CD4-positive, alpha-beta T cell treated with Interleukin-4 for 4 hours (primary cell): ENCODE measurements around the gene THSD1.

Experiments
- DNase-seq: peaks from one replicate; pipeline ENCODE4 v3.0.0-alpha.2; 2020

The THSD1 gene, protein sequence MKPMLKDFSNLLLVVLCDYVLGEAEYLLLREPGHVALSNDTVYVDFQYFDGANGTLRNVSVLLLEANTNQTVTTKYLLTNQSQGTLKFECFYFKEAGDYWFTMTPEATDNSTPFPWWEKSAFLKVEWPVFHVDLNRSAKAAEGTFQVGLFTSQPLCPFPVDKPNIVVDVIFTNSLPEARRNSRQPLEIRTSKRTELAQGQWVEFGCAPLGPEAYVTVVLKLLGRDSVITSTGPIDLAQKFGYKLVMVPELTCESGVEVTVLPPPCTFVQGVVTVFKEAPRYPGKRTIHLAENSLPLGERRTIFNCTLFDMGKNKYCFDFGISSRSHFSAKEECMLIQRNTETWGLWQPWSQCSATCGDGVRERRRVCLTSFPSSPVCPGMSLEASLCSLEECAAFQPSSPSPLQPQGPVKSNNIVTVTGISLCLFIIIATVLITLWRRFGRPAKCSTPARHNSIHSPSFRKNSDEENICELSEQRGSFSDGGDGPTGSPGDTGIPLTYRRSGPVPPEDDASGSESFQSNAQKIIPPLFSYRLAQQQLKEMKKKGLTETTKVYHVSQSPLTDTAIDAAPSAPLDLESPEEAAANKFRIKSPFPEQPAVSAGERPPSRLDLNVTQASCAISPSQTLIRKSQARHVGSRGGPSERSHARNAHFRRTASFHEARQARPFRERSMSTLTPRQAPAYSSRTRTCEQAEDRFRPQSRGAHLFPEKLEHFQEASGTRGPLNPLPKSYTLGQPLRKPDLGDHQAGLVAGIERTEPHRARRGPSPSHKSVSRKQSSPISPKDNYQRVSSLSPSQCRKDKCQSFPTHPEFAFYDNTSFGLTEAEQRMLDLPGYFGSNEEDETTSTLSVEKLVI

DNA sequence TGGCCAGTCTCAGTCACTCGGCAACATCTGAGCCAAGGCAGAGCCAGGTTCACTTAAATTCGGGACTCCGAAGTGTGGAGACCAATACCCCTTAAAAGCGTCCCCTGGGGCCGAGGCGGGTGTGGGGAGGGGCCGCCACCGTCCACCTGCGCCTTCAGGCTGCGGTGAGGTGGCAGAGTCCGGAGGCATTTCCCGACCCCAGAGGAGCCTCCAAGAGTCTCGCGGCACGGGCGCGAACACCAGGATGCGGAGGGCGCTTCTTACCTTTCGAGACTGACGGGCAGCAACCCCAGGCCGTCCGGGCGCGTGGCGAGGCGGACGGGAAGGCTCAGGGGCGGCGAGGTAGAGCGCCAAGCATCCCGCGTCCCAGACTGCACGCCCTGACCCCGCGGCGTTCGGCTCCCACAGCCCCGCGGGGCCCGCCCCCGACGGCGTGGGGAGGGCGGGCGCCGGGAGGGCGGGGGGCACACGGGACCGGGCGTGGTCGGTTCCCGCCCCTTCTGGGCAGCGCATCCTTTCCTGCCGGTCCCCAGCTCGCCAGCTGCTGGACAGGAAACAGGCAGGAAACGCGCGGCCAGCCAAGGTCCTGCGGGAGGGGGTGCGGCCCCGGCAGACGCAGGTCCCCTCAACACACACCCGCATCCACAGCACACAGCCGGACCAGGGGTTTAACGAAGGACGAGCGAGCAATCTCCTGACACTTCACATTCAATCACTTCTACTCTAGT, at the start of gene THSD1:
THSD1 (minus strand) TSS at position 406 of the 728 bp plus-strand sequence. CDS start 3,572 bp downstream, outside the sequence.
- no peak for DNase-seq

DNA sequence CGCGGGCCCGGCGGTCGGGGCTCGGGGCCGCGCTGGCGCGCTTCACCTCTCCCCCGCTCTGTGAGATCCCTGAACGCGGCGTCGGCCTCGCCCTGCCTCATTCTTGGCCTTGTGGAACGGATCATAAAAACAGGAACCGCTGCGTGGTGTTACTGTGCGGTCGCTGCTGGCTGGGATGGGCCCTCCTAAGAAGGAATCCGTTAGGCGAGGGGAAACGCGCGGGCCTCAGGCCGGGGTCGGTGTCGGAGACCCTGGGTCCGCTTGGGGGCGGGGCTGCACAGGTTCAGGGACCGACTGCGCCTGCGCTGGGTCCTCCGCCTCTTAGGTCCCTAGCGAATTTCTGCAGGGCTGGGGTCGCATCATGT, 49.7 kb upstream of the THSD1 start:
- peak; percentile 70 for DNase-seq

DNA sequence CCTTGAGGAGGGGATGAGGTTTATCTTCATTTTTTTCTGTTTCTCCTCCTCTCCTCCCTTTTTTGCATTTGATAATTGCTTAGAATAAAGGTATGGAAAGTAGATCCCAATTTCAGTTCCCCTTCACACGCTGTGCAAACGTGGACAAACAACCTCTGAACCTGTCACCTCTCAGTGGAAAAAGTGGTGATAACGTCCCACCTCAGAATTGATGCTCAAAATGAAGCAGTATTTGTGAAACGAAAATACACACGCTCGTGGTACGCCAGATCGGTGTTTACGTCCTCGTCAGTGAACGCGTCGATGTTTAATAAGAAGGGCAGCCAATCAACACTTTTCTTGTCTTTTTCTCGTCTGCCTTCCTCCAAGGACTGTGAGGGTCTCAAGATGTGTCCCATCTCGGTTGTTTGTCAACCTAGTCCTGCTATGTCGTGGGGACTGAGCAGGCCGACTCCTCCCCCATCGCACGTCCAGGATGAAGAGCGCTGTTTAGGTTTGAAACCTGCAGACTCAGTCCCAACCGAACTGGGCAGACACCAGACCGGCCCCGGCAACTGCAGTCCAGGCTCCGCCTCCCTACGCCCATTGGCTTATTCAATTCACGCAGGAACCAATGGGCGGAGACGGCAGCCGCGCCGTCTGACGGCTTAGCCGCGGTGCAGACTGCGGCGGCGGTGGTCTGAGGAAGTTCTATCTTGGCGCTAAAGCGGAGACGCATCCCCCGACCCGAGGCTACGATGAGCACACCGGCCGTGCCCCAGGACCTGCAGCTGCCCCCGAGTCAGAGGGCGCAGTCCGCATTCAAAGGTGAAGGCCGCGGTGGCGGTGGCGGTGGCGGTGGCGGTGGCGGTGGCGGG, 49.1 kb upstream of the THSD1 start, which contains the start of gene CKAP2:
CKAP2 (plus strand) TSS at position 659 of the 857 bp plus-strand sequence; CDS start at position 738, 79 bp downstream.
- DNase-seq: peak; percentile 93

DNA sequence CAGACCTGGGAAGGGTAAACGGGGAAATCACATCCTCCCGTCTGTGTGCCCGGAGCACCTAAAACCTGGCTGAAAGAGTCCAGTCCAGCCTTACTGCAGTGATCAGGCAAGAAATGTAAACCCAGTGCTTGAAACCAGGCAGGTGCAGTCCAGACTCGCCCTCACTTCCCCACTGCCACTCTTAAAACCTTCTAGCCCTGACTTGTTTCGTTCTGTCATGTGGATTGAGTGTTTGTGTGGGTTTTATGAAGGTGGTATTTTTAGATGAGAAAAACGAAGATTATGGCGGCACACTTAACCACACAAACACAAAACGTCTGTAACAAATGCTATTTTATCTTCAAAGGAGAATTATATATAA, 48.5 kb upstream of the THSD1 start:
- peak; percentile 17 for DNase-seq

DNA sequence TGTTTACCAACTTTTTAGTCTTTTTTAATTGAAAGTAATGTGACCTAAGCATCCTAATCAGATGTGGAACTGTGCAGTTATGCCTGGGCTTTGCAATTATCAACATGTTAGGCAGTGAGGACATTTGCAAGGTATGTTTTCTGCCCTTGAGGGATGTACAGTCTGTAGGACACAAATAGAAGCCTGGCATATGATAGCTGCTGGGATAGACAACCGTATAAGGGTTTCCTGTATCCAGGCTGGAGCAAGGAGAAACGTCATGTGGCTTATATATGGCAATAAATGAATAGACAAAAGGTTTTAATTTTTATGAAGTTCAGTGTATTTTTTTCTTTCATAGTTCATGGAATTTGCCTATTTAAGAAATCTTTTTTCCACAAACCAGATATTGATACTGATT, 46.5 kb upstream of the THSD1 start:
- DNase-seq: no peak

DNA sequence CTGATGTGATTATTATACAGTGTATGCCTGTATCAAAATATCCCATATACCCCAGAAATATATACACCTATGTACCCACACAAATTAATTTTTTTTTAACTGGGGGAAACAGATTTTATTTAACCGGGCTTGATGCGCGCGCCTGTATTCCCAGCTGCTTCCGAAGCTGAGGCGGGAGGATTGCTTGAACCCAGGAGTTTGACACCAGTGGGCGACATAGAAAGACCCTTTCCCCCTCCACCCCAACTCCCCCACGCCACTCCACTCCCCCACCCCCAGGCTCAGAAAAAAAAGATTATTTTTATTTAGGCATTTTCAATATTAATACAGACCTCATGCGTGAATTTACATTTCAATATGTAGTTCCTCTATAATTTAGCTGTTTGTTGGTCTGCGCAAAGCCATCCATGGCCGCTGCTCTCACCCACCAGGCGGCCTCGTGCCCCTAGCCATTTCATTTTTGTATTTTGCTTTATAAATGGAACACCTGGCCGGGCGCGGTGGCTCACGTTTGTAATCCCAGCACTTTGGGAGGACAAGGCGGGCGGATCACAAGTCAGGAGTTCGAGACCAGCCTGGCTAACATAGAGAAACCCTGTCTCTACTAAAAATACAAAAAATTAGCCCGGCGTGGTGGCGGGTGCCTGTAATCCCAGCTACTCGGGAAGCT, 45.3 kb upstream of the THSD1 start:
- DNase-seq: no peak

DNA sequence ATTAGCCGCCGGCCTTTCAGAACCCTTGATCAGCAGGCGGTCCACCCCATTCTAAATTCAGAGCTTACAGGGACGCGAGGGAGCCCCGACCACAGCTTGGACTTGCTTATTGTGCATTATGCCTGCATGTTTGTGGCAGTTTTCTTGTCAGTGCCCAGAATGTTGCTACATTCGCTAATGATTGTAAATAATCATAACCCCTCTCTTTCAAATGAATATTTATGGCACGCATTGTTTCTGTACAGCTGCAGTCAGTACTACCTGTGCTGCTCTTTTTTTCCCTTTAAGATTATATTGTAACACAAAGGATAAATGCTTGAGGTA, 44.8 kb upstream of the THSD1 start:
- no peak for DNase-seq

DNA sequence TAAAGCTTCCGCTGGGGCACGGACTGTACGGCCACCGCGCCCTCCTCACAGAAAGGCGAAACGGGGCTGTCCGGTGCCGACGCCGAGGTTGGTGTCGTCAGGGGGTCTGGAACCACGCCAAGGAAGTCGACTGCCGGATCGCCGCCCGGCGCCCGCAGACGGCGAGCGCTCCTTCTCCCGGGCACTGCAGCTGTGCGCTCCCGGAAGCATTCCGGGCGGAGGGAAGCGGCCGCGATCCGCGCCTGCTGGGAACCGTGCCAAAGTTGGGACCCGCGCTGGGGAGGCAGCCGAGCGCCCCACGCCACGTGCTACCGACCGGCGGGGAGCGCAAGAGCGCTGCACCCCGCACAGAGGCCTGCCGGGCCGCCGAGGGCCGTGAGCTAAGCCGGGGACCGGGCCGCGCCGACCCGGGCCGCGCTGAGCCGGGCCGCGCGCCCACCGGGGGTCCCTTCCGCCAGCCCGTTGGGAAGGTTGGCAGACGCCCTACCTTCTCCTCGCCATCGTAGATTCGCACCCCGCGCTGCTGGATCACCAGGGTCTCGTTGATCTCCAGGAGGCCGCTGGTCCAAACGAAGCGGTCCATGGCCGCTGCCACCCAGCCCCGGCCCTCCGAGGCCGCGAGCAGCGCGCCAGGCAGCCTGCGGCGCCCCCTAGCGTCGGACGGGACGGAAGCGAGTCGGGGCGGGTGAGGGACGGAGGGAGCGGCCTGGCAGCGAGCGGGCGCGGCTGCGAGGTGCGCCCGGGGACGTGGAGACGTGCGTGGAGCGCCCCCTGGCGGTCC, 44.2 kb upstream of the THSD1 start, which contains the start of gene VPS36:
VPS36 (minus strand) TSS at position 623 of the 781 bp plus-strand sequence; CDS start at position 583, 40 bp downstream.
- peak; percentile 94 for DNase-seq

DNA sequence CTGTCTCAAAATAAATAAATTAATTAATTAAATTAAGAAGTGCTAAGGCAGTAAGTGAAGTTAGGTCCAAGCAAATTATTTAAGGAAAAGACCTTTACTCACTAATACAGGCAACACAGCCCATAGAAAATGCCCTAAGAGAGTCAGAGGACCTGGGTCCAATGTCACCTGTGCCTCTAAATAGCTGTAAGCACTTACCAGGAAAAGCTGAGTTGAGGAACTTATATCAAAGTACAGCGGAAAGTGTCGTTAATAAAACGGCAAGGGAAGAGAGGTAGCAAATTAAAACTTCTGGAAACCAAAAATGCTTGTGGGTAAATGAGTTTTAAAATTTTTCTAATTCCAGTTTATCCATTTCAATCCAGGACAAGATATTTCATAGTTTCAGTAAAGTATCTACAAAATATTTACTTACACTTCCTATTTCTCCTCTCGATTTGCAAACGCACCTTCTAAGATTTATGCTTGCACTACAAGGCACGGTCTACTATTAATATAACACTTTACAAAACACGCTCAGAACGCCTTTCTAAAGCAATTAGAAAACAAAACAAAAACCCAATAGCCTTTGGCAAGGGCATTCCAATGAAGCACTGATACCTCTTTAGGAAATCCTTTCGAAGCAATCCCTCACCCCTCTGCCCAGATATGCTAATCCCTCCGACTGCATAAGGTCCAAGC, 43.5 kb upstream of the THSD1 start:
- no peak for DNase-seq

DNA sequence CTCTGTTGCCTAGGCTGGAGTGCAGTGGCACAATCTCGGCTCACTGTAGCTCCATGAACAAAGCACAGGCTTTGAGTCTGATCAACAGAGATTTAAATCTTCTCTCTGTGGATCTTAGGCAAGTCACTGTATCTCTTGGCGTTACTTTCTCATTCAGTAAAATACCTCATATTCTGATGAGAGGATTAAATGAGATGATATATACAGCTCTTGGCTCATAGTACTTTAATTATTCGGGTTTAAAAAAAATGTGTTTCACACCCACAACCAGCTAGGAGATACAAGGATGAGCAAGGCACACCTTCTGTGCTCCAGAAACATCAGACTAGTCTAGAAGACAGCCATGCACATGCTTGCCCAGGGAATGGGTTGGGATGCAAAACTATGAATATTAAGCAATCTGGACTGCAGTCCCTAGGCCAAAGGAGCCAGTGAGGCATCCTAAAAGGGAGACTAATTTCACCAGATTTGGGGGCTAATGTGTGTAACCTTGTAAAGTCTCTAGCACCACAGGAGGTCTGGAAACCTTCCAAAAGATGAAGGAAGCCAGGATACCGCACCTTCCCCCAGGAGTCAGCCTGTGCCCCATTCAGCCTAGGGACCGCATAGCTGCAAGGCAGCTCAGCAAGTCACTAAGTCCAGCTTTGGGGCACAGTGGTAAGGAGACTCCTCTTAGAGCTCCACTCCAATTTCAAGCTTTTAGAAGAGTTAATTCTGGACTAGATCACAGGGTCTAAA, 42.0 kb upstream of the THSD1 start:
- DNase-seq: no peak

DNA sequence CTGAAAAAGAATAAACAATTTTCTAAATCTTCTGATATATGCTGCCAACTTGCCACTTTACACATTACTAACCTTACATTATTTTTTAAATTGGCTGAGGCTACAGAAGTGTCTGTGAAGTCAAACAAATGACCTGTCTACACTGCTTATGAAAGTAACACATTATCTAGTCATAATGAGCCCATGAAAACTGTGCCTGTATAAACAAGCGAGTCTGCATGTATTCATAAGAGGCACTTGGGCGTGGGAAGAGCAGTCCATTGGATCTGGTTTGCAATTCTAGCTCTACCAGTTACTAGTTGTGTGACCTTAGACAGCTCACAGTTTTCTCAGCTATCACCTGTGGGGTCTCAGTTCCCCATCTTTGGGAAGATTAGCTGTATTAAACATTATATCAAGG, 41.4 kb upstream of the THSD1 start:
- DNase-seq: no peak

DNA sequence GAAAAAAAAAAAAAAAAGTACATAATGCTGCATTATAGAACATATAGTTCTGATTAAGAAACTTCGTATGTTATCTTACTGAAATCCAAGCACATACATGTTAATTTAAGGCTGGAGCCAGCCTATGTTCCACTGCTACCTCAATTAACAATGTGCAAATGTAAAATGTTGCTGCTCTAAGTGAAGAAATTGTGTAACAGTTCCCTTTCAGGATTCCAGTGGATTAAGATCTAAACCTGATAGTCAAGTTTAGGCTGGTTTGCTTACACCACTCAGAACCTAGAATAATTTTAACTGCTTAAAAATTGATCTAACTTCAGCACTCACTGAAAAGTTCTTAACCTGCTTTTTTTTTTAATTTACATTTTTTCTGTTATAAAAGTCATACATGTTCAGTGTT, 40.3 kb upstream of the THSD1 start:
- no peak for DNase-seq

DNA sequence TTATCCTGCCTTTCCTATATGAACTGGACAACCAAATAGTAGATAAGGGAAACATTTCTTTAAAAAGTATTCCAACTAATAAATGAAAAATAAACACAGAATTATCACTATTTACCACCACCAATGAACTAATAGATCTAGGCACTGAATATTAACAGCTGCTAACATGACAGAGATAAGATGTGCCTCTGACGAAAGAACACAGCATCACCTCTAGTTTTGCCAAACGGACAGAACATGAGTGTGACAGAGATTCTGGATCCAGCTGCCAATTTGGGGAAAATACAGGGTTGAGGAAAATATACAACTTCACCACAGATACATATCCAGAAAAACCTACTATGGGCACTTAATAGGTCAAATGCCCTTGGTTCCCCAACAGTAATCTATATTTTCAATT, 26.5 kb upstream of the THSD1 start:
- no peak for DNase-seq

DNA sequence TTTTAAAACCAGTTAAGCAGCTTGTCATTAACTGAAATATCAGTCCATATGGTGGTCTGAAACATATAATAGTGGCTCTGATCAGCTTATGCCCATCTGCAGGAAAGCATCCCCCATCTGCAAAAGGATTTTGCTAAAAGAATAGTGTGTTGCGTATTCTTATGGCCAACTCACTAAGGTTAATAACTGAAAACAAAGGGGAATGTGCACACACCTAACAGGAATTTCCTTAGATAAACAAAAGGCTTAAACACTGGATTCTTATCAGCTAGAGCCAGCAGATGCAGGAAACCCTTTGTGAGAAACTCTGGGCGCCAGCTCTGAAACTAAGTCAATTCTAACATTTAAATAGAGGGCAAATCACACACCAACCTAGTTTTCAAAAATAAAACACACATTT, 22.3 kb upstream of the THSD1 start:
- DNase-seq: no peak

DNA sequence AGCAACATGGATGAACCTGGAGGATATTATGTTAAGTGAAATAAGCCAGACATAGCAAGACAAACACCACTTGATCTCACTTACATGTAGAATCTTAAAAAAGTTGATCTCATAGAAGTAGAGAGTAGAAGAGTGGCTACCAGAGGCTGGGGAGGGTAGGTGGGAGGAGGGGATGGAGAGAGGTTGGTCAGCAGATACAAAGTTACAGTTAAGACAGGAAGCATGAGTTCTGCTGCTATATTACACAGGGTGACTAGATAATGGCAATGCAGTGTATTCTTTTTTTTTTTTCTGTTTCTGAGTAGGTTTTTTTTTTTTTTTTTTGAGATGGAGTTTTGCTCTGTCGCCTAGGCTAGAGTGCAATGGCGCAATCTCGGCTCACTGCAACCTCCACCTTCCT, 15.2 kb upstream of the THSD1 start:
- DNase-seq: no peak

DNA sequence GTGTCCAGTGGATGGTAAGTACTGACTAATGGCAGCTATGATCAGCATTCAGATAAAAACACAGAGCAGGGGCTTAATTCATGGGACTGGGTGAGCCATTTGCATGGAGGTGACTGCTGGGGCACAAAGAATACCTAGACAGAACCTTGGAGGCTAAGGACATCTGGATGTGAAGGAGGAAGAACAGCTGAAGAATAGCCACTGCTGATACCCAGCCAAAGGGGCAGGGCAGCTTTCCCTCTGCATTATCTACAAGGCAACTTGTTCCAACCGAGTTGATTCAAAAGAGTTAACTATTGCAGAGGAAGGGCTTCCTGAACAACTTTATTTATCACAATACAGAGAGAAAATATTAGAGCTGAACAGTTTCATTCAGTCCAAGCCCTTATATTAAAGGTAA, 13.1 kb upstream of the THSD1 start:
- no peak for DNase-seq

DNA sequence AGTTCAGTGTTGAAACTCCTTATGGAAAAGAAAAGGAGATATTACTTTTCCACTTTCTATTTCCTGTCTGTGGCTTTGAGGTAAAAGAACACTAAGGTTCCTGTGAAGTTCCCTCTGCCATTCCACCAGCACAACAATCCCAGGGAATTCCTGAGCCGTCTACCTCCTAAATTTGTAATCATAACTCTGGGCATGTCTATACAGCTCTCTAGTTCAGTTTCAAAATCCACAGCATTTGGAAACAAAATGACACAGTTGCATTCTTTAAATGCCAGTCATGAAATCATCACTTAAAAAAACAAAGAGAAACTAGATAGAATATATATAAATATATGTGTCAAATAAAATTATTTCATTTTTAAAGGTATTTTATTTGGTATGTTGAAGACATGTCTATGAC, 9.0 kb upstream of the THSD1 start:
- DNase-seq: no peak

DNA sequence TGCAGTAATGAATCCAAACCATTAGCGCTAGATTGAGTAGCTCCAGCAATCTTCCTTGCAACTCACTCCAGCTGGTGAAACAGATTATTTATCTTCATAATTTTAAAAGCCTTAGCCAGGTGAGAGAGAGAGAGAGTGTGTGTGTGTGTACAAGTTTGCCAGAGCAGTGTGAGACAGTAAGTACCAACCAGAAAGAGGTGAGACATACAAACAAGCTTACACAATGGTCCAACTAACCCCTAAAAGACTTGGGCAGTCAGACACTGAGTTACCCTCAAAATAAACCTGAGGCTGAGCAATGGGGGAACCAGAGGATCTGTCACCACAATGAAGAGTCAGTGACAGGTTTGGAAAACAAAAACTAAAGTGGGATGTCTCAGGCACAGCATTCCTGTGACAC, 8.1 kb upstream of the THSD1 start:
- no peak for DNase-seq

DNA sequence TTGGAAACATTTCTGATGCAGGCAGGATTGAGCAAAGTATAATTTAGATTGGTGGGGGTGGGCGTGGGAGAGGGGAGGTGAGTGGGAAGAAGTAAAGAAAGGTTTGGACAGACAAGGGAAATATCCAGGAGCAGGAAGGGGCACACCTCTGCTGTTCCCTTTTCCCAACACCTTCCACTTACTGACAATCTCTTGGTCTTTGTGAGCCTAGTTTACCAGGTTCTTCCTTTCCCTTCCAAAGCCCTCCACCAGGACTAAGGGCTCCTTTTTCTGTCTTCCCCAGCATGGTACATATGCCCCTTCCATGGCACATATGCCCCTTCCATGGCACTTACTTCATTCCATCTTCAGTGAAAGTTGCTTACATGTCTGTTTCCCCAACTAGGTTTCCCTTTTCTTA, 6.2 kb upstream of the THSD1 start:
- DNase-seq: no peak

DNA sequence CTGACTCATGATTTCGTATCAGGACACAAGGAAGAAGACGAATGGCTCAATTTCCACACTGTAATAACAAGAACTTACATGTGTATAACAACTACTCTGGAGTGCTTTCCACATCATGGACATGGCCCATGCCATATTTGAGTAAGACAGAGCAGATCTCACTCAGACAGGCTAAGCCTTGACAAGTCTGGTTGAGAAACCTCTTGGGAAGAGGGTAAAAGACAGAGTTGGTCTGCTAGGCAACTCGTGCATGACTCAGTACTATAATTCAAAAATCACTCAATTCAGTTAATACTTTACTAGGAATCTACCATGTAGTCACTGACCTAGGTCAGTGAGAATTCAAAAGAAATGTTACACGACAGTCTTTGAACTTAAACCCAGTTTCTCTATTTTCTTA, 5.7 kb upstream of the THSD1 start:
- DNase-seq: no peak
